Measurements from ENCODE around the gene SMOC1. TPM values are rescaled to one million over a fixed set of nuclear protein-coding genes. Genes with fewer than 3 reads are reported as not detected.

SMOC1 gene
- total RNA-seq: 1.0 and 3.1 TPM in 2 replicates

GRCh38 chr14:69879175-69880043 is at the start of gene SMOC1:
SMOC1 (plus strand) TSS chr14:69879416; CDS start chr14:69879679, 263 bp downstream.
- peak; percentile 43 for DNase-seq

GRCh38 chr14:69838881-69839416 is 40.3 kb upstream of the SMOC1 start:
- DNase-seq: no peak

GRCh38 chr14:69839661-69840060 is 39.6 kb upstream of the SMOC1 start:
- no peak for DNase-seq

- DNase-seq: no peak
Measured at GRCh38 chr14:69841656-69842055, 37.6 kb upstream of the SMOC1 start.

- DNase-seq: no peak
Measured at GRCh38 chr14:69842686-69843420, 36.4 kb upstream of the SMOC1 start.

- no peak for DNase-seq
Measured at GRCh38 chr14:69844171-69844570, 35.0 kb upstream of the SMOC1 start.

GRCh38 chr14:69845050-69845581 is 34.1 kb upstream of the SMOC1 start:
- no peak for DNase-seq

- DNase-seq: no peak
Measured at GRCh38 chr14:69845787-69846186, 33.4 kb upstream of the SMOC1 start.

- DNase-seq: no peak
Measured at GRCh38 chr14:69848156-69848555, 31.1 kb upstream of the SMOC1 start.

- no peak for DNase-seq
Measured at GRCh38 chr14:69848903-69849391, 30.3 kb upstream of the SMOC1 start.

- DNase-seq: no peak
Measured at GRCh38 chr14:69850086-69850735, 29.0 kb upstream of the SMOC1 start.

- DNase-seq: no peak
Measured at GRCh38 chr14:69850736-69851112, 28.5 kb upstream of the SMOC1 start.

- no peak for DNase-seq
Measured at GRCh38 chr14:69852531-69853321, 26.5 kb upstream of the SMOC1 start.

- no peak for DNase-seq
Measured at GRCh38 chr14:69853774-69854173, 25.4 kb upstream of the SMOC1 start.

GRCh38 chr14:69854598-69854997 is 24.6 kb upstream of the SMOC1 start:
- DNase-seq: no peak

- DNase-seq: no peak
Measured at GRCh38 chr14:69855180-69855832, 23.9 kb upstream of the SMOC1 start.

- no peak for DNase-seq
Measured at GRCh38 chr14:69858801-69859200, 20.4 kb upstream of the SMOC1 start.

- no peak for DNase-seq
Measured at GRCh38 chr14:69859591-69859990, 19.6 kb upstream of the SMOC1 start.

- no peak for DNase-seq
Measured at GRCh38 chr14:69860221-69860620, 19.0 kb upstream of the SMOC1 start.

- DNase-seq: no peak
Measured at GRCh38 chr14:69861025-69861569, 18.1 kb upstream of the SMOC1 start.

- DNase-seq: no peak
Measured at GRCh38 chr14:69863083-69863482, 16.1 kb upstream of the SMOC1 start.

Measured in dermis blood vessel endothelial cell (primary cell).